Activated CD4-positive, alpha-beta memory T cell treated with anti-CD3 and anti-CD28 coated beads for 36 hours (primary cell): ENCODE results near the gene GFI1B. TPM values are rescaled to one million over a fixed set of nuclear protein-coding genes. Genes with fewer than 3 reads are reported as not detected.
"Not testable (repeated sequence)": the region's sequence is repeated elsewhere in the genome, so short reads cannot be mapped to it uniquely, and the experiment has no call there.

Source experiments
- CTCF ChIA-PET: fragments of 350-600 bp; sonication (Branson Sonifier 250); formaldehyde crosslinking; loops from one replicate; lab custom pipeline; 2021; ENCODE audit warnings: antibody characterized with exemption, inconsistent platforms; lab: Charles Lee
- POLR2A ChIA-PET: fragments of 350-600 bp; sonication (Branson Sonifier 250); formaldehyde crosslinking; loops from one replicate; lab custom pipeline; 2021; ENCODE audit warnings: antibody characterized with exemption; lab: Charles Lee
- DNase-seq: peaks from one replicate; pipeline ENCODE4 v3.0.0-alpha.2; 2020
- H3K27ac Mint-ChIP-seq: one replicate; pipeline ENCODE4 v1.8.0; 2021; ENCODE audit warnings: mixed read lengths
- H3K27me3 Mint-ChIP-seq: one replicate; pipeline ENCODE4 v1.8.0; 2021; ENCODE audit warnings: mixed read lengths
- H3K36me3 Mint-ChIP-seq: one replicate; pipeline ENCODE4 v1.8.0; 2021; ENCODE audit warnings: mixed read lengths
- H3K4me1 Mint-ChIP-seq: one replicate; pipeline ENCODE4 v1.8.0; 2021; ENCODE audit warnings: low read depth, mixed read lengths
- H3K4me3 Mint-ChIP-seq: one replicate; pipeline ENCODE4 v1.8.0; 2021; ENCODE audit warnings: mild to moderate bottlenecking, mixed read lengths
- H3K9me3 Mint-ChIP-seq: one replicate; pipeline ENCODE4 v1.8.0; 2021; ENCODE audit warnings: mixed read lengths
- intact Hi-C: fragments of 100-400 bp; cut with micrococcal nuclease; formaldehyde crosslinking; loops from one replicate; pipeline ENCODE4 v1.15.1; 2023
- total RNA-seq, 2 experiments: library from RNA; stranded (reverse); gene quantifications; one replicate each; pipeline ENCODE4 v1.2.3, GENCODE V29; 2021

The GFI1B gene
- total RNA-seq, 2 experiments from 2014 or later = not detected

- Mint-ChIP-seq H3K27me3 (peaks cover 44% of the 10 kb centered on the region), H3K4me1 (peaks cover 4% of the 10 kb centered on the region), H3K9me3 (no peaks in the 10 kb centered on the region), H3K36me3 (no peaks in the 10 kb centered on the region), H3K4me3 (no peak overlapping the region), H3K27ac (no peak overlapping the region)
- DNase-seq = no peak
- ChIA-PET POLR2A (no interaction called here), CTCF (no interaction called here)
- intact Hi-C loops = no loop called here
Observed at GRCh38 chr9:132995879-132996278, 17.4 kb downstream of the GFI1B start.

GRCh38 chr9:132996526-132996925, 18.0 kb downstream of the GFI1B start:
- Mint-ChIP-seq H3K36me3 (no peaks in the 10 kb centered on the region), H3K27me3 (peaks cover 45% of the 10 kb centered on the region), H3K4me1 (peaks cover 4% of the 10 kb centered on the region), H3K27ac (no peak overlapping the region), H3K4me3 (no peak overlapping the region), H3K9me3 (no peaks in the 10 kb centered on the region)
- DNase-seq = no peak
- CTCF ChIA-PET = no interaction called here
- POLR2A ChIA-PET = interaction anchor here (0.6 kb wide), 1 partner anchor 374 kb away, joined by 3 read pairs; no protein-coding TSS in a partner anchor
- intact Hi-C loops = no loop called here

GRCh38 chr9:132997591-132997990, 19.1 kb downstream of the GFI1B start:
- intact Hi-C loops = no loop called here
- POLR2A ChIA-PET = interaction anchor here (0.6 kb wide), 1 partner anchor 1964 kb away, joined by 5 read pairs; no protein-coding TSS in a partner anchor

GRCh38 chr9:132998221-132998620, 19.7 kb downstream of the GFI1B start:
- H3K27ac Mint-ChIP-seq, H3K9me3 Mint-ChIP-seq, H3K4me3 Mint-ChIP-seq, POLR2A ChIA-PET, CTCF ChIA-PET, H3K4me1 Mint-ChIP-seq, DNase-seq, intact Hi-C loops, H3K36me3 Mint-ChIP-seq: not testable (repeated sequence)
- peaks cover 46% of the 10 kb centered on the region for H3K27me3 Mint-ChIP-seq

More at GRCh38 chr9:132997591-132997990, 19.1 kb downstream of the GFI1B start:
- no peaks in the 10 kb centered on the region for H3K9me3 Mint-ChIP-seq
- no peak overlapping the region for H3K27ac Mint-ChIP-seq
- DNase-seq = no peak
- H3K4me1 Mint-ChIP-seq = peaks cover 4% of the 10 kb centered on the region
- H3K27me3 Mint-ChIP-seq = peaks cover 45% of the 10 kb centered on the region
- CTCF ChIA-PET = no interaction called here
- no peak overlapping the region for H3K4me3 Mint-ChIP-seq
- H3K36me3 Mint-ChIP-seq = no peaks in the 10 kb centered on the region

GRCh38 chr9:132998831-132999635, 20.5 kb downstream of the GFI1B start:
- Mint-ChIP-seq H3K9me3 (no peaks in the 10 kb centered on the region), H3K36me3 (no peaks in the 10 kb centered on the region), H3K27me3 (peaks cover 47% of the 10 kb centered on the region), H3K4me1 (peaks cover 4% of the 10 kb centered on the region), H3K4me3 (no peak overlapping the region), H3K27ac (no peak overlapping the region)
- ChIA-PET CTCF (interaction anchor here (1.1 kb wide), 1 partner anchor 145 kb away, joined by 3 read pairs; no protein-coding TSS in a partner anchor), POLR2A (no interaction called here)
- intact Hi-C loops = no loop called here
- no peak for DNase-seq

- CTCF ChIA-PET = interaction anchor here (0.6 to 3.6 kb wide), 2 partner anchors 19 to 153 kb away, joined by 3 to 10 read pairs; no protein-coding TSS in a partner anchor
- intact Hi-C loops = no loop called here
- H3K27ac Mint-ChIP-seq = no peak overlapping the region
- H3K27me3 Mint-ChIP-seq = peaks cover 52% of the 10 kb centered on the region
- no peaks in the 10 kb centered on the region for H3K9me3 Mint-ChIP-seq
- no peaks in the 10 kb centered on the region for H3K36me3 Mint-ChIP-seq
- no peak overlapping the region for H3K4me3 Mint-ChIP-seq
- POLR2A ChIA-PET = no interaction called here
- H3K4me1 Mint-ChIP-seq = no peaks in the 10 kb centered on the region
- DNase-seq = no peak
Observed at GRCh38 chr9:133002147-133003070, 23.9 kb downstream of the GFI1B start.

GRCh38 chr9:133003071-133003461, 24.6 kb downstream of the GFI1B start:
- CTCF ChIA-PET = interaction anchor here (0.6 to 3.6 kb wide), 2 partner anchors 19 to 153 kb away, joined by 3 to 10 read pairs; no protein-coding TSS in a partner anchor
- H3K9me3 Mint-ChIP-seq = no peaks in the 10 kb centered on the region
- H3K27me3 Mint-ChIP-seq = peaks cover 54% of the 10 kb centered on the region
- no peak overlapping the region for H3K4me3 Mint-ChIP-seq
- POLR2A ChIA-PET = no interaction called here
- no peaks in the 10 kb centered on the region for H3K36me3 Mint-ChIP-seq
- DNase-seq = no peak
- no peaks in the 10 kb centered on the region for H3K4me1 Mint-ChIP-seq
- intact Hi-C loops = no loop called here
- H3K27ac Mint-ChIP-seq = no peak overlapping the region

- Mint-ChIP-seq H3K4me1 (no peaks in the 10 kb centered on the region), H3K27ac (no peak overlapping the region), H3K4me3 (no peak overlapping the region), H3K36me3 (no peaks in the 10 kb centered on the region), H3K27me3 (peaks cover 58% of the 10 kb centered on the region), H3K9me3 (no peaks in the 10 kb centered on the region)
- DNase-seq = no peak
- intact Hi-C loops = no loop called here
- ChIA-PET POLR2A (no interaction called here), CTCF (interaction anchor here (3.6 kb wide), 1 partner anchor 18 kb away, joined by 10 read pairs; no protein-coding TSS in a partner anchor)
Observed at GRCh38 chr9:133003671-133004090, 25.2 kb downstream of the GFI1B start.

- no peak for DNase-seq
- CTCF ChIA-PET = interaction anchor here (0.8 to 3.6 kb wide), 2 partner anchors 18 to 19 kb away, joined by 3 to 10 read pairs; no protein-coding TSS in a partner anchor
- Mint-ChIP-seq H3K27ac (no peak overlapping the region), H3K9me3 (no peaks in the 10 kb centered on the region), H3K36me3 (no peaks in the 10 kb centered on the region), H3K4me1 (no peaks in the 10 kb centered on the region), H3K4me3 (no peak overlapping the region), H3K27me3 (peaks cover 59% of the 10 kb centered on the region)
- POLR2A ChIA-PET = no interaction called here
- intact Hi-C loops = no loop called here
Observed at GRCh38 chr9:133004091-133004998, 25.9 kb downstream of the GFI1B start.

GRCh38 chr9:133004999-133005760, 26.7 kb downstream of the GFI1B start:
- CTCF ChIA-PET = interaction anchor here (0.8 to 3.6 kb wide), 2 partner anchors 17 to 18 kb away, joined by 3 to 10 read pairs; no protein-coding TSS in a partner anchor
- no peak for DNase-seq
- Mint-ChIP-seq H3K36me3 (no peaks in the 10 kb centered on the region), H3K27me3 (peaks cover 58% of the 10 kb centered on the region), H3K4me1 (no peaks in the 10 kb centered on the region), H3K9me3 (no peaks in the 10 kb centered on the region), H3K27ac (no peak overlapping the region), H3K4me3 (no peak overlapping the region)
- intact Hi-C loops = no loop called here
- POLR2A ChIA-PET = no interaction called here
